ENCODE results near the gene PTRH1.

PTRH1 gene

GRCh38 chr9:127721391-127721821, 5.9 kb upstream of the PTRH1 start:
- in situ Hi-C loops (cut with MboI; ENCODE audit: low sequenced_read_pairs) = no loop called here

- in situ Hi-C loops (cut with MboI; ENCODE audit: low sequenced_read_pairs) = no loop called here
Observed at GRCh38 chr9:127720865-127721227, 5.4 kb upstream of the PTRH1 start.

GRCh38 chr9:127720031-127720864, 4.8 kb upstream of the PTRH1 start:
- in situ Hi-C loops (cut with MboI; ENCODE audit: low sequenced_read_pairs) = no loop called here

GRCh38 chr9:127717766-127718165, 2.3 kb upstream of the PTRH1 start:
- in situ Hi-C loops (cut with MboI; ENCODE audit: low sequenced_read_pairs) = no loop called here

- in situ Hi-C loops (cut with MboI; ENCODE audit: low sequenced_read_pairs) = no loop called here
Observed at GRCh38 chr9:127716412-127716811, 949 bp upstream of the PTRH1 start.

- in situ Hi-C loops (cut with MboI; ENCODE audit: low sequenced_read_pairs) = no loop called here
Observed at GRCh38 chr9:127714951-127715469, 453 bp downstream of the PTRH1 start.

GRCh38 chr9:127714020-127714750, 1.3 kb downstream of the PTRH1 start:
- in situ Hi-C loops (cut with MboI; ENCODE audit: low sequenced_read_pairs) = no loop called here

- in situ Hi-C loops (cut with MboI; ENCODE audit: low sequenced_read_pairs) = no loop called here
Observed at GRCh38 chr9:127712867-127713266, 2.6 kb downstream of the PTRH1 start.

GRCh38 chr9:127712371-127712770, 3.1 kb downstream of the PTRH1 start:
- in situ Hi-C loops (cut with MboI; ENCODE audit: low sequenced_read_pairs) = no loop called here

- in situ Hi-C loops (cut with MboI; ENCODE audit: low sequenced_read_pairs) = no loop called here
Observed at GRCh38 chr9:127711831-127712274, 3.6 kb downstream of the PTRH1 start.

- in situ Hi-C loops (cut with MboI; ENCODE audit: low sequenced_read_pairs) = no loop called here
Observed at GRCh38 chr9:127711226-127711701, 4.2 kb downstream of the PTRH1 start.

GRCh38 chr9:127710204-127710783, 5.2 kb downstream of the PTRH1 start:
- in situ Hi-C loops (cut with MboI; ENCODE audit: low sequenced_read_pairs) = no loop called here

GRCh38 chr9:127708952-127709587, 6.4 kb downstream of the PTRH1 start:
- in situ Hi-C loops (cut with MboI; ENCODE audit: low sequenced_read_pairs) = no loop called here

GRCh38 chr9:127707766-127708165, 7.7 kb downstream of the PTRH1 start:
- in situ Hi-C loops (cut with MboI; ENCODE audit: low sequenced_read_pairs) = no loop called here

GRCh38 chr9:127706836-127707241, 8.6 kb downstream of the PTRH1 start, which contains the start of gene CFAP157:
TSS of gene CFAP157 (plus strand) at chr9:127706988. CDS start at chr9:127707032, 44 bp downstream.
- in situ Hi-C loops (cut with MboI; ENCODE audit: low sequenced_read_pairs) = no loop called here

GRCh38 chr9:127705577-127706379, 9.7 kb downstream of the PTRH1 start:
- in situ Hi-C loops (cut with MboI; ENCODE audit: low sequenced_read_pairs) = no loop called here

GRCh38 chr9:127703289-127703946, 12.0 kb downstream of the PTRH1 start:
- in situ Hi-C loops (cut with MboI; ENCODE audit: low sequenced_read_pairs) = no loop called here

GRCh38 chr9:127700594-127701255, 14.7 kb downstream of the PTRH1 start:
- in situ Hi-C loops (cut with MboI; ENCODE audit: low sequenced_read_pairs) = no loop called here

GRCh38 chr9:127700140-127700539, 15.3 kb downstream of the PTRH1 start:
- in situ Hi-C loops (cut with MboI; ENCODE audit: low sequenced_read_pairs) = no loop called here

Measured in HL-60/S4 treated with retinoic acid at 250 ng/mL for 4 days and 3 days (cell line).